ENCODE data around the gene ZNF587B.
"Not testable (repeated sequence)": the region's sequence is repeated elsewhere in the genome, so short reads cannot be mapped to it uniquely, and the experiment has no call there.

The ZNF587B gene

GRCh38 chr19:57849666-57850473, 19.8 kb downstream of the ZNF587B start, which contains the start of gene ZNF587:
Gene ZNF587, plus strand, starts transcription at chr19:57849859. Its CDS starts 180 bp downstream, at chr19:57850039.
- not testable (repeated sequence) for H3K27me3 ChIP-seq (ENCODE audit: control insufficient read depth, insufficient read depth, low read length); H3K9me3 ChIP-seq (ENCODE audit: control insufficient read depth, insufficient read depth, low read length); H3K36me3 ChIP-seq (ENCODE audit: control insufficient read depth, insufficient read depth, low read length); H3K4me1 ChIP-seq (ENCODE audit: control insufficient read depth, insufficient read depth, low read length)
- Histone ChIP-seq H3K4me3 (ENCODE audit: low read depth, low read length) (peak within 1 kb of the TSS; percentile 97), H3K9ac (ENCODE audit: low read depth, low read length) (peak within 1 kb of the TSS; percentile 98)

- H3K36me3 ChIP-seq (ENCODE audit: control insufficient read depth, insufficient read depth, low read length): no peaks in the 10 kb centered on the region
- H3K4me1 ChIP-seq (ENCODE audit: control insufficient read depth, insufficient read depth, low read length): peaks cover 6% of the 10 kb centered on the region
- H3K4me3 ChIP-seq (ENCODE audit: low read depth, low read length): peak overlapping the region; percentile 97
- H3K9me3 ChIP-seq (ENCODE audit: control insufficient read depth, insufficient read depth, low read length): no peaks in the 10 kb centered on the region
- no peaks in the 10 kb centered on the region for H3K27me3 ChIP-seq (ENCODE audit: control insufficient read depth, insufficient read depth, low read length)
- peak overlapping the region; percentile 98 for H3K9ac ChIP-seq (ENCODE audit: low read depth, low read length)
Observed at GRCh38 chr19:57850553-57851017, 20.5 kb downstream of the ZNF587B start.

DNA sequence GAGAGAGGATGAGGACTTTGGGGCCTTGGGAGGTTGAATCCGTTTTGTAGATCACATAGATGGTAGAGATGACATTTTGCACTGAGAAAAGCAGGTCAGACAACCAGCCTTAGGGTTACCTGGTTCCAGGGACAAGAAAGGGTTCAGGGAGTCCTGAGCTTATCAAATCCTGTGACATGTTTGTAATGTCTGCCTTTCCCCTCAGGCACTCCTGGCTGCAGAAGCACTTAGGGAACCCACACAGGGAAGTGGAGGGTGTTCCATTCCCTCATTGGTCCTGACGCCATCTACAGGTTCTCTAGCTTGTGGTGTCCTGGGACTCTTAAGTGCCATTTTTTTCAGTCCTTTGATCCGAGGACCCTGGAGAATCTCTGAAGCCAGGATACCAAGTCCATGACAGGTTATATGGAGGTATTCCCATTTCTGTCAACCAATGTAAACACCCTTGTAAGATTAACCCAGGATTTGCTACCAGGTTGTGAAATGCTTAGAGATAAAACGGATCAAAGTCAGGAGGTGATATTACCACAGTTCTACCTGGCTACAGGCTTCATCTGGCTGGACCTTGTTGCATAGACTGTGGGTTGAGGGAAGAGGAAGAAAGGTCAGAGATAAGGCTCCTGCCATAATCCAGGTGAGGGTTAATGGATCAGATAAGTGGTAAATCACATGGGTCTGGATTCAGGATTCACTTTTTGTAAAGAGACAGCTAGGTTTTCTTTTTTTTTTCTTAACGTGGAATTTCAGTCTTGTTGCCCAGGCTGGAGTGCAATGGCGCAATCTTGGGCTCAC, 21.9 kb downstream of the ZNF587B start:
- not testable (repeated sequence) for H3K9ac ChIP-seq (ENCODE audit: low read depth, low read length); H3K4me3 ChIP-seq (ENCODE audit: low read depth, low read length); H3K9me3 ChIP-seq (ENCODE audit: control insufficient read depth, insufficient read depth, low read length); H3K27me3 ChIP-seq (ENCODE audit: control insufficient read depth, insufficient read depth, low read length); H3K36me3 ChIP-seq (ENCODE audit: control insufficient read depth, insufficient read depth, low read length); H3K4me1 ChIP-seq (ENCODE audit: control insufficient read depth, insufficient read depth, low read length)

GRCh38 chr19:57854117-57854516, 24.0 kb downstream of the ZNF587B start:
- not testable (repeated sequence) for H3K4me3 ChIP-seq (ENCODE audit: low read depth, low read length)

GRCh38 chr19:57862351-57862750, 32.3 kb downstream of the ZNF587B start:
- H3K4me3 ChIP-seq (ENCODE audit: low read depth, low read length); H3K27me3 ChIP-seq (ENCODE audit: control insufficient read depth, insufficient read depth, low read length); H3K9me3 ChIP-seq (ENCODE audit: control insufficient read depth, insufficient read depth, low read length); H3K4me1 ChIP-seq (ENCODE audit: control insufficient read depth, insufficient read depth, low read length); H3K9ac ChIP-seq (ENCODE audit: low read depth, low read length): not testable (repeated sequence)
- peaks cover 34% of the 10 kb centered on the region for H3K36me3 ChIP-seq (ENCODE audit: control insufficient read depth, insufficient read depth, low read length)

More at GRCh38 chr19:57854117-57854516, 24.0 kb downstream of the ZNF587B start:
- H3K9me3 ChIP-seq (ENCODE audit: control insufficient read depth, insufficient read depth, low read length); H3K4me1 ChIP-seq (ENCODE audit: control insufficient read depth, insufficient read depth, low read length); H3K27me3 ChIP-seq (ENCODE audit: control insufficient read depth, insufficient read depth, low read length); H3K9ac ChIP-seq (ENCODE audit: low read depth, low read length): not testable (repeated sequence)
- peaks cover 12% of the 10 kb centered on the region for H3K36me3 ChIP-seq (ENCODE audit: control insufficient read depth, insufficient read depth, low read length)

- Histone ChIP-seq H3K36me3 (ENCODE audit: control insufficient read depth, insufficient read depth, low read length) (peaks cover 34% of the 10 kb centered on the region), H3K4me3 (ENCODE audit: low read depth, low read length) (no peak overlapping the region), H3K9ac (ENCODE audit: low read depth, low read length) (no peak overlapping the region), H3K4me1 (ENCODE audit: control insufficient read depth, insufficient read depth, low read length) (peaks cover 2% of the 10 kb centered on the region), H3K9me3 (ENCODE audit: control insufficient read depth, insufficient read depth, low read length) (peaks cover 9% of the 10 kb centered on the region), H3K27me3 (ENCODE audit: control insufficient read depth, insufficient read depth, low read length) (no peaks in the 10 kb centered on the region)
Observed at GRCh38 chr19:57867868-57868492, 37.9 kb downstream of the ZNF587B start.

GRCh38 chr19:57869655-57870054, 39.6 kb downstream of the ZNF587B start:
- H3K4me3 ChIP-seq (ENCODE audit: low read depth, low read length); H3K4me1 ChIP-seq (ENCODE audit: control insufficient read depth, insufficient read depth, low read length); H3K27me3 ChIP-seq (ENCODE audit: control insufficient read depth, insufficient read depth, low read length); H3K9ac ChIP-seq (ENCODE audit: low read depth, low read length): not testable (repeated sequence)
- peaks cover 21% of the 10 kb centered on the region for H3K9me3 ChIP-seq (ENCODE audit: control insufficient read depth, insufficient read depth, low read length)
- peaks cover 49% of the 10 kb centered on the region for H3K36me3 ChIP-seq (ENCODE audit: control insufficient read depth, insufficient read depth, low read length)

- peaks cover 49% of the 10 kb centered on the region for H3K36me3 ChIP-seq (ENCODE audit: control insufficient read depth, insufficient read depth, low read length)
- no peak overlapping the region for H3K4me3 ChIP-seq (ENCODE audit: low read depth, low read length)
- no peaks in the 10 kb centered on the region for H3K27me3 ChIP-seq (ENCODE audit: control insufficient read depth, insufficient read depth, low read length)
- peaks cover 21% of the 10 kb centered on the region for H3K9me3 ChIP-seq (ENCODE audit: control insufficient read depth, insufficient read depth, low read length)
- no peak overlapping the region for H3K9ac ChIP-seq (ENCODE audit: low read depth, low read length)
- H3K4me1 ChIP-seq (ENCODE audit: control insufficient read depth, insufficient read depth, low read length): peaks cover 2% of the 10 kb centered on the region
Observed at GRCh38 chr19:57870225-57870624, 40.1 kb downstream of the ZNF587B start.

DNA sequence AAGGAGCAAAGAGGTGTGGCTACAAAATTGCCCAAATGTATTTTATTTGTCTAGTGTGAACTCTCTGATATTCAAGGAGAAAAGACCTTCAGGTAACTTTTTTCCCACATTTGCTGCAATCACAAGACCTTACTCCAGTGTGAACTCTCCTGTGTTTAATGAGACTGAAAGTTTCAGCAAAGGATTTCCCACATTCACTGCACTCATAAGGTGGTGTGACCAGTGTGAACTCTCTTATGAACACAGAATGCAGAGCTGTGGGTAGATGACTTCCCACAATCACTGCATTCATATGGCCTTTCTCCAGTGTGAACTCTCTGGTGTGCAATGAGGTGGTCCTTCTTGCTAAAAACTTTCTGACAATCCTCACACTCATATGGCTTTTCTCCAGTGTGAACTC, 42.4 kb downstream of the ZNF587B start:
- Histone ChIP-seq H3K36me3 (ENCODE audit: control insufficient read depth, insufficient read depth, low read length) (peaks cover 61% of the 10 kb centered on the region), H3K9ac (ENCODE audit: low read depth, low read length) (no peak overlapping the region), H3K4me1 (ENCODE audit: control insufficient read depth, insufficient read depth, low read length) (peaks cover 2% of the 10 kb centered on the region), H3K4me3 (ENCODE audit: low read depth, low read length) (no peak overlapping the region), H3K9me3 (ENCODE audit: control insufficient read depth, insufficient read depth, low read length) (peaks cover 25% of the 10 kb centered on the region), H3K27me3 (ENCODE audit: control insufficient read depth, insufficient read depth, low read length) (no peaks in the 10 kb centered on the region)

DNA sequence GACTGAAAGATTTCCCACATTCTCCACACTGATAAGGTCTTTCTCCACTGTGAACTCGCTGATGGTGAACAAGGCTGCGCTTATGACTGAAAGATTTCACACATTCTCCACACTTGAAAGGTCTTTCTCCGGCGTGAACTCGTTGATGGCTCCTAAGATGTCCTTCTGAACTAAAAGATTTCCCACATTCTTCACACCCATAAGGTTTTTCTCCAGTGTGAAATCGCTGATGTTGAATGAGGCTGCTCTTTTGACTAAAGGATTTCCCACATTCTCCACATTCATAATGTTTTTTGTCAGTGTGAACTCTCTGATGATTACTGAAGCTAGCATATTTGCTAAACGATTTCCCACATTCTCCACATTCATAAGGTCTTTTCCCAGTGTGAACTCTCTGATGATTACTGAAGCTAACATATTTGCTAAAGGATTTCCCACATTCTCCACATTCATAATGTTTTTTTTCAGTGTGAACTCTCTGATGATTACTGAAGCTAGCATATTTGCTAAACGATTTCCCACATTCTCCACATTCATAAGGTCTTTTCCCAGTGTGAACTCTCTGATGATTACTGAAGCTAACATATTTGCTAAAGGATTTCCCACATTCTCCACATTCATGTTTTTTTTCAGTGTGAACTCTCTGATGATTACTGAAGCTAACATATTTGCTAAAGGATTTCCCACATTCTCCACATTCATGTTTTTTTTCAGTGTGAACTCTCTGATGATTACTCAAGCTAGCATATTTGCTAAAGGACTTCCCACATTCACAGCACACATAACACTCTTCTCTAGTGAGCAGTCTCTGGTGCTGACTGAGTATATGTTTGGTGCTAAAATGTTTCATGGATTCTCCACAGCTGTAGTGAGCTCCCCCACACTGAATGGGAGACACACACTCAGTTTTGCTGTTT, 44.0 kb downstream of the ZNF587B start:
- not testable (repeated sequence) for H3K4me3 ChIP-seq (ENCODE audit: low read depth, low read length); H3K4me1 ChIP-seq (ENCODE audit: control insufficient read depth, insufficient read depth, low read length); H3K9ac ChIP-seq (ENCODE audit: low read depth, low read length); H3K27me3 ChIP-seq (ENCODE audit: control insufficient read depth, insufficient read depth, low read length)
- Histone ChIP-seq H3K9me3 (ENCODE audit: control insufficient read depth, insufficient read depth, low read length) (peaks cover 25% of the 10 kb centered on the region), H3K36me3 (ENCODE audit: control insufficient read depth, insufficient read depth, low read length) (peaks cover 64% of the 10 kb centered on the region)

DNA sequence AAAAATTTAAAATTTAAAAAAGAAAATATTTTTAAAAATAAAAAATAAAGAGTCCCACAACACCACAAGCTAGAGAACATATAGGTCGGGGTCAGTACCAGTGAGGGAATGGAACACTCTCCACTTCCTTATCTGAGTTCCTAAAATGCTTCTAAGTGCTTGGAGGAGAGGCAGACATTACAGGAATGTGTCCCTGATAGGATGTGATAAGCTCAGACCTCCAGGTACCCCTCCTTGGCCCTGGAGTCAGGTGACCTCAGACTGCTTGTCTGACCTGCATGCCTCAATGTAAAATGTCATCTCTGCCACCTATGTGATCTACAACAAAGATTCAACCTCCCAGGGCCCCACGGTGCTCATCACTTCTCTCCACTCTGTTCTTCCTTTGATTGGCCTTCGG, 55.9 kb downstream of the ZNF587B start:
- H3K9ac ChIP-seq (ENCODE audit: low read depth, low read length): no peak overlapping the region
- no peaks in the 10 kb centered on the region for H3K9me3 ChIP-seq (ENCODE audit: control insufficient read depth, insufficient read depth, low read length)
- no peaks in the 10 kb centered on the region for H3K27me3 ChIP-seq (ENCODE audit: control insufficient read depth, insufficient read depth, low read length)
- H3K4me1 ChIP-seq (ENCODE audit: control insufficient read depth, insufficient read depth, low read length): peaks cover 4% of the 10 kb centered on the region
- H3K4me3 ChIP-seq (ENCODE audit: low read depth, low read length): peak overlapping the region; percentile 55
- peaks cover 18% of the 10 kb centered on the region for H3K36me3 ChIP-seq (ENCODE audit: control insufficient read depth, insufficient read depth, low read length)

All from iPS-15b (cell line).